Adrenal gland (tissue), 12 donors: ENCODE results near the gene DPH7. TPM values are rescaled to one million over a fixed set of nuclear protein-coding genes. Genes with fewer than 3 reads are reported as not detected.

Source experiments
- DNase-seq, 7 donors: peaks; one replicate each; pipeline ENCODE4 v3.0.0-alpha.2; 2019 to 2020
- H3K27ac ChIP-seq, 5 donors: fragments of 200-600 bp; sonication (generic) in 4 of 5; 1 replicate in 3 of 5; 2 replicates in 2 of 5; pipeline versions ENCODE4 v1.5.1 to v1.8.0; 2016 to 2020; ENCODE audit warnings: mild to moderate bottlenecking in 1 of 5
- H3K27me3 ChIP-seq: fragments of 200-600 bp; 2 replicates; pipeline ENCODE4 v1.8.0; 2021
- H3K36me3 ChIP-seq, 2 donors: fragments of 200-600 bp; replicated peaks in 1 of 2; 1 replicate in 1 of 2; 2 replicates in 1 of 2; pipeline versions ENCODE4 v1.5.1 to v1.8.0; 2018 to 2022
- H3K4me1 ChIP-seq, 2 donors: fragments of 200-600 bp; replicated peaks in 1 of 2; 1 replicate in 1 of 2; 2 replicates in 1 of 2; pipeline versions ENCODE4 v1.5.1 to v1.8.0; 2018 to 2021
- H3K4me3 ChIP-seq, 4 donors: fragments of 200-600 bp; sonication (generic) in 3 of 4; one replicate each; pipeline ENCODE4 v1.5.1; 2016 to 2018
- H3K9me3 ChIP-seq, 3 donors: fragments of 200-600 bp; sonication (generic) in 1 of 3; replicated peaks in 1 of 3; 1 replicate in 2 of 3; 2 replicates in 1 of 3; pipeline versions ENCODE4 v1.5.1 to v1.8.0; 2016 to 2021
- POLR2A ChIP-seq, 2 donors: fragments of 450-650 bp; IDR thresholded peaks; one replicate each; pipeline ENCODE4 v1.6.1; 2017; ENCODE audit warnings: antibody characterized with exemption in 2 of 2, mild to moderate bottlenecking in 2 of 2, moderate library complexity in 1 of 2
- WGBS, 4 donors: extraction: QIAGEN DNeasy Blood & Tissue Kit in 2 of 4; methylation state at CpG; one replicate each; pipeline versions ENCODE4 v1.1.5 to v1.1.7; 2013 to 2017; 5-methylcytosine and 5-hydroxymethylcytosine counted together
- intact Hi-C, 2 donors: fragments of 100-400 bp; cut with DNase I; formaldehyde crosslinking; loops; one replicate each; pipeline versions ENCODE4 v1.14.1 to v1.15.0; 2022 to 2023
- polyA plus RNA-seq, 3 donors: library from polyadenylated mRNA; stranded (reverse); fragments of 200-250 nt in 2 of 3; fragments of 350-450 nt in 1 of 3; fragmentation: Illumina TruSeq in 1 of 3; extraction: RNeasy Lipid Tissue Mini Kit (QIAGEN cat#74804) in 1 of 3; gene quantifications; one replicate each; pipeline ENCODE4 v1.2.3, GENCODE V29; 2013 to 2014
- total RNA-seq, 9 donors: library from RNA; depleted of rRNA in 4 of 9; stranded (reverse); fragments of >200 nt in 4 of 9; fragments of 120-200 nt in 1 of 9; fragmentation: NEBNext Ultra II Directional in 1 of 9; extraction: Animal tissue kit (Norgen Biotek cat#: 25700) in 1 of 9; gene quantifications; one replicate each; pipeline versions ENCODE4 v1.1.0 to v1.2.4, GENCODE V29; 2013 to 2023
- TF ChIP-seq, protein P1 (sequence below), 6 experiments: fragments of 450-650 bp in 4 of 6; fragments of 200-600 bp in 2 of 6; sonication (generic) in 1 of 6; IDR thresholded peaks; 1 replicate in 5 of 6; 2 replicates in 1 of 6; pipeline versions ENCODE4 v1.5.1 to v1.8.0; 2016 to 2021; ENCODE audit warnings: antibody characterized with exemption in 6 of 6, mild to moderate bottlenecking in 2 of 6, moderate library complexity in 1 of 6
- donor health status: healthy with polysubstance abuse.
- donor health status: Bipolar disorder and iron deficiency.
- donor health status: DM: yes; HTN: yes; CAD: no.
- donor health status: DM: no; HTN: no; CAD: no.
- donor health status: DM: no; HTN: no; CAD: no.
- donor health status: DM: yes; HTN: yes; CAD: no.

DPH7 gene
- total and polyA plus RNA-seq, 12 donors, result 17.2 to 88.3 (median 28.9) TPM

DNA sequence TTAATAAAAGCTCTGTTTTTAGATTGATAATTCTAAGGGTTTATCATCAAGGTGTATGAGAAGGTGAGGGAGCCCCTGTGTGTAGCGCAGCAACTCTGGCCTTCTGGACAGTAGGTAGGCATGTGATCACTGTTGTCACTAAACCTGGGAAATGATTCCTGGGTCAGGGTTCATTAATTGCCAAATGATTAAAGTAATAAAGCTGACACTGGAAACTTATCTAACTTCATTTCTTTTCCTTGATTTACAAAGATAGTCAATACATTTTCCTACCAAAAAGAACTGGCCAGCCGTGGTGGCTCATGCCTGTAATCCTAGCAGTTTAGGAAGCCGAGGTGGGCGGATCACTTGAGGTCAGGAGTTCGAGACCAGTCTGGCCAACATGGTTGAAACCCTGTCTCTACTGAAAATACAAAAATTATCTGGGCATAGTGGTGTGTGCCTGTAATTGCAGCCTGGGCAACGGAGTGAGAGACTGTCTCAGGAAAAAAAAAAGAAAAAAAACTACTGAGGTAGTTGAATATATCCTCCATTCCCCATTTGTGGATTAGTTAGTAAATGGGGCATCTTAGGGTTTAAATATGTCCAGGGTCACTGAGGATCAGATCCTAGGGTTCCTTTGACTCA is 42.5 kb upstream of the DPH7 start:
- TF ChIP-seq POLR2A (IDR thresholded peaks at IDR 0.05), result no peak
- TF ChIP-seq, protein P1, sequence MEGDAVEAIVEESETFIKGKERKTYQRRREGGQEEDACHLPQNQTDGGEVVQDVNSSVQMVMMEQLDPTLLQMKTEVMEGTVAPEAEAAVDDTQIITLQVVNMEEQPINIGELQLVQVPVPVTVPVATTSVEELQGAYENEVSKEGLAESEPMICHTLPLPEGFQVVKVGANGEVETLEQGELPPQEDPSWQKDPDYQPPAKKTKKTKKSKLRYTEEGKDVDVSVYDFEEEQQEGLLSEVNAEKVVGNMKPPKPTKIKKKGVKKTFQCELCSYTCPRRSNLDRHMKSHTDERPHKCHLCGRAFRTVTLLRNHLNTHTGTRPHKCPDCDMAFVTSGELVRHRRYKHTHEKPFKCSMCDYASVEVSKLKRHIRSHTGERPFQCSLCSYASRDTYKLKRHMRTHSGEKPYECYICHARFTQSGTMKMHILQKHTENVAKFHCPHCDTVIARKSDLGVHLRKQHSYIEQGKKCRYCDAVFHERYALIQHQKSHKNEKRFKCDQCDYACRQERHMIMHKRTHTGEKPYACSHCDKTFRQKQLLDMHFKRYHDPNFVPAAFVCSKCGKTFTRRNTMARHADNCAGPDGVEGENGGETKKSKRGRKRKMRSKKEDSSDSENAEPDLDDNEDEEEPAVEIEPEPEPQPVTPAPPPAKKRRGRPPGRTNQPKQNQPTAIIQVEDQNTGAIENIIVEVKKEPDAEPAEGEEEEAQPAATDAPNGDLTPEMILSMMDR (IDR thresholded peaks at IDR 0.05), result peak; percentile 20 to 44 (median 40)
- Histone ChIP-seq H3K4me3 (no peak overlapping the region), H3K27me3 (no peaks in the 10 kb centered on the region), H3K36me3 (no peaks in the 10 kb centered on the region), H3K27ac (peak overlapping the region in 2 of 5 donors; percentile 30 to 53), H3K4me1 (peaks cover 26 to 60% of the 10 kb centered on the region in 2 donors), H3K9me3 (no peaks in the 10 kb centered on the region)
- intact Hi-C loops, result no loop called here
- peak in 1 of 7 donors; percentile 21 for DNase-seq
- WGBS, 4 donors, result 42 to 46% (median 44%) methylated on average over 6 of the region's 6 CpGs

DNA sequence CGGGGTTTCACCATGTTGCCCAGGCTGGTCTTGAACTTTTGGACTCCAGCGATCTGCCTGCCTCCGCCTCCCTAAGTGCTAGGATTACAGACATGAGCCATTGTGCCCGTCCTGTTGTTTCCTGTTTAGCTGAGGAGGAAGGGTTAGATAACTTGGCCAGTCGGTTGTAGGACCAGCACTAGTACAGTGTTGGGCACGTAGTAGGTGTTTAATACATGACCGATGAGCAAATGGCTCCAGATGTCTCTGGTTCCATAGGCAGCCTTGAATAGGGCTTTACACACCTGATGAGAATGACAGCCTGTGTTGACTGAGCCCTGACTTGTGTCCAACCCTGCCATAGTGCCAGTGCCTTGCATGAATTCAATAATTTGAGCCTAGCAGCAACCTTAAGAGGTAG is 41.9 kb upstream of the DPH7 start:
- WGBS, 4 donors, result 60 to 70% (median 62%) methylated on average over 4 to 7 of the region's 7 CpGs
- no peak for TF ChIP-seq POLR2A (IDR thresholded peaks at IDR 0.05)
- TF ChIP-seq, protein P1 (IDR thresholded peaks at IDR 0.05), result no peak

DNA sequence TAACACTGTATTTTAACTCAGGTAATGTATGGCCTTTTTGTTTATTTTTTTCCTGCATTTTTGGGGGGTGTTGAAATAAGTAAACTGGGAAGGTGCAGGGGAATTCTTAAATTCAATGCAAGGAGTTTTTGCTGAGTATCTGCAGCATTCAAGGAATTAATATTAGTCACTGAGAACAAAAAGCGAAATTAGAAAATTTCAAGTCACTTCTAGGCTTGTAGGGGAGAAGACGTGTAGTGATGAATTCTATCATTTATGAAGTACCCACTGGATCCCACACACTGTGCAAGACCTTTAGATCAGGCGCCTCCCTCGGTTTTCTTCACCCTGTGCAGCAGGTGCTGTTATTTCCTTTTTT is 41.3 kb upstream of the DPH7 start:
- Histone ChIP-seq H3K27ac (peak overlapping the region in 4 of 5 donors; percentile 69 to 99 (median 82)), H3K36me3 (peaks cover 0 to 3% of the 10 kb centered on the region in 2 donors), H3K4me3 (peak overlapping the region in 2 of 4 donors; percentile 67 to 74), H3K9me3 (no peaks in the 10 kb centered on the region), H3K4me1 (peaks cover 35 to 61% of the 10 kb centered on the region in 2 donors), H3K27me3 (no peaks in the 10 kb centered on the region)
- DNase-seq, result no peak
- no peak for TF ChIP-seq POLR2A (IDR thresholded peaks at IDR 0.05)
- TF ChIP-seq, protein P1 (IDR thresholded peaks at IDR 0.05), result no peak
- intact Hi-C loops, result no loop called here
- 36 to 44% (median 40%) methylated on average over 4 of the region's 4 CpGs for WGBS, 4 donors

More for the DNA sequence above, 41.9 kb upstream of the DPH7 start:
- H3K4me3 ChIP-seq, result peak overlapping the region in 1 of 4 donors; percentile 74
- no peaks in the 10 kb centered on the region for H3K9me3 ChIP-seq
- H3K27me3 ChIP-seq, result no peaks in the 10 kb centered on the region
- H3K36me3 ChIP-seq, result no peaks in the 10 kb centered on the region
- no peak for DNase-seq
- H3K27ac ChIP-seq, result peak overlapping the region in 3 of 5 donors; percentile 53 to 84 (median 69)
- peaks cover 30 to 60% of the 10 kb centered on the region in 2 donors for H3K4me1 ChIP-seq
- intact Hi-C loops, result no loop called here

DNA sequence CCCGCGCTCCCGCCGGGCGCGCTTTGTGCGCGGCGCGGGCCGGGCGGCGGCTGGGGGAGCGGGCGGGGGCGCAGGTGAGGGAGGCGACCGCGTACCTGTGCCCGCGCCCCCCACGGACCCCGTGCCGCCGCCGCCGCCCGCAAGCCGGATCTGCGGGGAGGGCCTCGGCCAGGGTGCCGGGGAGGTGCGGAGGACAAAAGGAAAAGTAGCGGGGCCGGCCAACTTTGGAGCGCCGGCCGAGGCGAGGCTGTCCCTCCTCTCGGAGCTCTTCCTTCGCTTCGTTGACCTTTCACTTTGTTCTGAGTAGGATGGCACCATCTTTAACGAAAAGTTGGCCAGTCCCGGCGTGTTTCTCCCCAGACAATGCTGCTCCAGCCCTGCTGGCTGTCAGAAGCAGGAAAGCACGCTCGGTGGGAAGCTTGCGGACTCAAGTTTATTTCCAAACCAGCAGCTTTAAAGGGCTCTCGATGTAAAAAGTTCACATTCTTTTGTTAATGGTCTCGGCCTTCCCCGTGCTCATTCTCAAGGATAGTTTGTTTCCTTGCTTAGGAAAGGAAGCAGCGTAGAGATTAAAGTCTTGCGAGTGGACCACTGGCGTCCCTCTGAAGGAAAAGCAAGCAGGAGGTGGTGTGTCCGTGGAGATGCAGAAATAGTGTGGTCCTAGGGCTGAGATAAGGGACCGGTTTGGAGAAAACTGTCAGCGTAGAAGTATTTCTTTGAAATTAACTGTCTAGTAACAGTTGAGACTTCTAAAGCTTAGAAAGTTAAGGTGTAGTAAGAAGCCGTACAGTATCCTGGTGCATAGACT is 40.7 kb upstream of the DPH7 start:
- Histone ChIP-seq H3K36me3 (peaks cover 0 to 9% of the 10 kb centered on the region in 2 donors), H3K9me3 (no peaks in the 10 kb centered on the region), H3K27me3 (no peaks in the 10 kb centered on the region), H3K4me3 (peak overlapping the region in 3 of 4 donors; percentile 67 to 96 (median 74)), H3K4me1 (peaks cover 41 to 67% of the 10 kb centered on the region in 2 donors), H3K27ac (peak overlapping the region; percentile 40 to 99 (median 80))
- 0 to 1% (median 1%) methylated on average over 22 to 56 of the region's 58 CpGs for WGBS, 4 donors
- intact Hi-C loops, result no loop called here
- peak in 1 of 2 donors; percentile 36 for TF ChIP-seq POLR2A (IDR thresholded peaks at IDR 0.05)
- TF ChIP-seq, protein P1 (IDR thresholded peaks at IDR 0.05), result no peak
- peak in 5 of 7 donors; percentile 50 to 70 (median 54) for DNase-seq
